Parathyroid adenoma (tissue), 2 donors: ENCODE measurements around the gene BTRC.

Source experiments
- H2AFZ ChIP-seq: fragments of 300-600 bp; sonication (generic); one replicate; pipeline ENCODE4 v1.7.0; 2017; ENCODE audit warnings: antibody characterized with exemption, mild to moderate bottlenecking
- H3K27ac ChIP-seq: fragments of 300-600 bp; sonication (generic); one replicate; pipeline ENCODE4 v1.7.0; 2017
- H3K27me3 ChIP-seq: fragments of 300-600 bp; sonication (generic); one replicate; pipeline ENCODE4 v1.7.0; 2017; ENCODE audit warnings: low read length; ENCODE audit not compliant: control insufficient read depth, insufficient read depth
- H3K36me3 ChIP-seq: fragments of 300-600 bp; sonication (generic); one replicate; pipeline ENCODE4 v1.7.0; 2017; ENCODE audit warnings: low read length; ENCODE audit not compliant: control insufficient read depth, insufficient read depth
- H3K4me1 ChIP-seq: fragments of 300-600 bp; sonication (generic); one replicate; pipeline ENCODE4 v1.7.0; 2017; ENCODE audit warnings: control low read depth
- H3K4me2 ChIP-seq: fragments of 300-600 bp; sonication (generic); one replicate; pipeline ENCODE4 v1.7.0; 2017; ENCODE audit warnings: low read length
- H3K4me3 ChIP-seq: fragments of 300-600 bp; sonication (generic); one replicate; pipeline ENCODE4 v1.7.0; 2017; ENCODE audit warnings: low read depth, low read length
- H3K79me2 ChIP-seq: fragments of 300-600 bp; sonication (generic); one replicate; pipeline ENCODE4 v1.7.0; 2017; ENCODE audit warnings: control low read depth
- H3K9ac ChIP-seq: fragments of 300-600 bp; sonication (generic); one replicate; pipeline ENCODE4 v1.7.0; 2017; ENCODE audit warnings: mild to moderate bottlenecking
- H3K9me3 ChIP-seq: fragments of 300-600 bp; sonication (generic); one replicate; pipeline ENCODE4 v1.7.0; 2017; ENCODE audit warnings: low read length; ENCODE audit not compliant: control insufficient read depth
- TF ChIP-seq, protein P1 (sequence below): fragments of 300-600 bp; sonication (generic); IDR thresholded peaks from one replicate; pipeline ENCODE4 v1.7.0; 2017; ENCODE audit warnings: antibody characterized with exemption, mild to moderate bottlenecking
- donor health status: primary hyperparathyroidism.

Gene BTRC

DNA sequence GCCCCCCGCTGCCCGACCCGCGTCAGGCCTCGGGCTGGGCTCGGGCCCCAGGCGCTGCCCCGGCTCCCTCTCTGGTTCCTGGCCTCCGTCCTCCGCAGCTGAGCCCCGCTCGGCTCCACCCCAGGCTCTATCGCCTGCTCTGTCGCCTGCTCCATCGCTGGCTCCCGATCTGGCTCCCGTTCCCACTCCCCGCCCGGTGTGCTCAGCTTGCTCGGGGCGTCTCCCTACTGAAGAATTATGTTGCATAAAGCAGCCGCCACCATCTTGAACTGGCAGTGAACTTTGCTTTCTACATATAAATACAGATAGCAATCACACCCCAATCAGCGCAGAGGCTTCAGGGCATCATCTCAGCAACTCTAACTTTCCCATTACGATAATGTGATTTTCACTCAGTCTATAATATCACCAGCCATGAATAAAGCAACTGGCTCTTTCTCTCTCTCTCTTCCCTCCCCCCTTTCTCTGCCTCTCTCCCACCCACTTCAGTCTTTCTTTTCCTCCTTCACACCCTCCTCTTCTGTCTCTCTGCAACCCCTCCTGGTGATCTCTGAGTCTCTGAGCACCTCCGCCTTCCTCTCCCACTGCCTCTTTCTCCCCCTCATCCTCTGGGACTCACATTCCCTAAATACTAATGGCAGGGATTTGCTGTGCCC is 43.3 kb upstream of the BTRC start:
- H2AFZ ChIP-seq, result peak overlapping the region; percentile 91
- no peaks in the 10 kb centered on the region for H3K27me3 ChIP-seq
- TF ChIP-seq, protein P1, sequence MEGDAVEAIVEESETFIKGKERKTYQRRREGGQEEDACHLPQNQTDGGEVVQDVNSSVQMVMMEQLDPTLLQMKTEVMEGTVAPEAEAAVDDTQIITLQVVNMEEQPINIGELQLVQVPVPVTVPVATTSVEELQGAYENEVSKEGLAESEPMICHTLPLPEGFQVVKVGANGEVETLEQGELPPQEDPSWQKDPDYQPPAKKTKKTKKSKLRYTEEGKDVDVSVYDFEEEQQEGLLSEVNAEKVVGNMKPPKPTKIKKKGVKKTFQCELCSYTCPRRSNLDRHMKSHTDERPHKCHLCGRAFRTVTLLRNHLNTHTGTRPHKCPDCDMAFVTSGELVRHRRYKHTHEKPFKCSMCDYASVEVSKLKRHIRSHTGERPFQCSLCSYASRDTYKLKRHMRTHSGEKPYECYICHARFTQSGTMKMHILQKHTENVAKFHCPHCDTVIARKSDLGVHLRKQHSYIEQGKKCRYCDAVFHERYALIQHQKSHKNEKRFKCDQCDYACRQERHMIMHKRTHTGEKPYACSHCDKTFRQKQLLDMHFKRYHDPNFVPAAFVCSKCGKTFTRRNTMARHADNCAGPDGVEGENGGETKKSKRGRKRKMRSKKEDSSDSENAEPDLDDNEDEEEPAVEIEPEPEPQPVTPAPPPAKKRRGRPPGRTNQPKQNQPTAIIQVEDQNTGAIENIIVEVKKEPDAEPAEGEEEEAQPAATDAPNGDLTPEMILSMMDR, result no peak
- no peaks in the 10 kb centered on the region for H3K79me2 ChIP-seq
- H3K27ac ChIP-seq, result no peak overlapping the region
- H3K4me3 ChIP-seq, result no peak overlapping the region
- no peaks in the 10 kb centered on the region for H3K9me3 ChIP-seq
- H3K36me3 ChIP-seq, result no peaks in the 10 kb centered on the region
- H3K4me1 ChIP-seq, result no peaks in the 10 kb centered on the region
- H3K4me2 ChIP-seq, result peak overlapping the region; percentile 58
- no peak overlapping the region for H3K9ac ChIP-seq

DNA sequence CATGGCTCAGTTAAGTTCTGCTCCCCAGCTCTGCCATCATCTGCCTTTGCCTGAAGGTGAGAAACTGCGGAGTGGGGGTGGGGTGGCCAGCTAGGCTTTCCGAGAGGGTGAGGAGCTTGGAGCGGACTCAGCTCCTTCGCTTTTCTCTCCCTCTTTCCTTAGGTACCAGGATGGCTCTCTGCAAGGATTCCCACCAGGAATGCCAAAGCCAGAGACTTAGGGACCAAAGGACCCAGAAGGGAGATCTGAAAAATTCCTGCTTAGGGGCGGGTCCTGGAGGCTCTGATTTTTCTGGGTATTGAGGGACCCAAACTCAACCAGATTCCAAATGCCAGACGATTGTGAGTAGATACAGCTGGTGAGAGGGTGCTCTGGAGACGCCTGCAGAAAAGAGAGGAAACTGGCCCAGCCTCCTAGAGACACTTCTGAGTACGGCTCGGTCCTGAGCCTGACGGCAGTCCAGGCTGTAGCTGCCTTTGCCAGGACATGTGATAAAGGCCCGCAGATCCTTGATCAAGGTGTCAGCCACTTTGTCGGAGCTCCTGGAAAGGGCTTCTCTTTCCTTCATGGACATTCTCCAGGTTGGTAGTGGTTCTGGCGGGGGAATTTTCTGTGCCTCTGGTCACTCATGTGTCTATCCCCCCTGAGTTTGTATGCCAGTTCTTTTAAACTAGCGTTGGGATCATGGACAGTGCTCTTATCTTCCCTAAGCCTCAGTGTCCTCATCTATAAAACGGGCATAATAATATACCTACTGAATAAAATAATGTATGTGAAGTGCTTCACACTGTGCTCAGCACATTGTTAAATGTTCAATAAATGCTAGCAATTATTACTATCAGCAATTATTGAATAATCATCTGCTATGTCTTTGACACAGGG is 42.5 kb upstream of the BTRC start:
- H3K27ac ChIP-seq, result no peak overlapping the region
- no peaks in the 10 kb centered on the region for H3K9me3 ChIP-seq
- TF ChIP-seq, protein P1, result no peak
- peak overlapping the region; percentile 40 for H3K4me3 ChIP-seq
- no peaks in the 10 kb centered on the region for H3K4me1 ChIP-seq
- no peaks in the 10 kb centered on the region for H3K36me3 ChIP-seq
- peak overlapping the region; percentile 58 for H3K4me2 ChIP-seq
- no peak overlapping the region for H3K9ac ChIP-seq
- no peaks in the 10 kb centered on the region for H3K79me2 ChIP-seq
- no peaks in the 10 kb centered on the region for H3K27me3 ChIP-seq
- H2AFZ ChIP-seq, result peak overlapping the region; percentile 91

DNA sequence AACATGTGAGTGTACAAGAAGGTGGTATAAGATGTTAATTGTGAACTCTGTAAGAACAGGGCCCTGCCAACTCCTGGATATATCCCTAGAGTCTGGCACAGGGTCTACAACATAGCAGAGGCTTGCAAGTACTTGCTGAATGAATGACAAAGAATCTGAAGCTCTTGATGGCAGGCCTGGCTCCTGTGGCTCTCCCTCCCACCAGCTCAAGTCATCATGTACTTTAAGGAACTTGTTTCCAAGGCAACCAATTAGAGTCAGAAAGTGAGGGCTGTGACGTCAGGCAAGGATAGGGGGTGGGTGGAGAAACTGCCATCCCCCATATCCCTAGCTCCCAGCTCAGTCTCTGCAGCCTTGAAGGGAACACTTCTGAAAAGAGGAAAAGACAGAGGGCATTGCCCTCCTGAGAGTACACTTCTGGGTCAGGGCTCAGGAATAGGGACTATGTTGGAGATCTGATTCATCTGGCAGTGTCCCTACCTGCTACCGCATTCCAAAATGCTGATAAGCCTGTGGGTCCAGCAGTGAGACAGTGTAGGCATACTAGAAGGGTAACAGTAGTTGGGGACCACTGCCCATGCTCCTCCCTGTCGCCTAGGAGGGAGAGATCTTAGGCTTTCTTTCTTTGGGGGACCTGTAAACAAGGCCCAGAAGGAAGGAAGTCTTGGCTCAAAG is 34.6 kb upstream of the BTRC start:
- TF ChIP-seq, protein P1, result no peak
- no peaks in the 10 kb centered on the region for H3K27me3 ChIP-seq
- no peaks in the 10 kb centered on the region for H3K79me2 ChIP-seq
- no peak overlapping the region for H3K9ac ChIP-seq
- no peak overlapping the region for H3K4me3 ChIP-seq
- no peaks in the 10 kb centered on the region for H3K36me3 ChIP-seq
- no peak overlapping the region for H3K4me2 ChIP-seq
- no peaks in the 10 kb centered on the region for H3K9me3 ChIP-seq
- no peaks in the 10 kb centered on the region for H3K4me1 ChIP-seq
- H3K27ac ChIP-seq, result no peak overlapping the region
- no peak overlapping the region for H2AFZ ChIP-seq

DNA sequence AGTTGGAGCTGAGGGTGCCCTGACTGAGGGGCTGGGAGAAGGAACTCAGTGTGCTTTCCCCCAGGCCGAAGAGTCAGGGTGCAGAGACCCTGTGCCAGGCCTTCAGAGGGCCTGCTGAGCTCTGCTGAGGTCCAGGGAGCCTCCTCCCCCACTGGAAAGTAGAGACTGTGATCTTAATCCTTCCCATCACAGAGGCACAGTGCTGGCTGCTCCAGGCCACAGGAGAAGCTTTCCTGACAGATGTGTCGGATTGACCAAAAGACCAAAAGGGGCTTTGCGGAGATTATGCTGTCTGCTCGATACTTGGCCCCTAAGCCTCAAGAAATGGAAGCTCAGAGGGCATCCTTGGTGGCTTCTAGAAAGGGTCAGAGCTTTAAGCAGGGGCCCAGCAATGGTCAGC is 32.9 kb upstream of the BTRC start:
- no peak overlapping the region for H3K4me2 ChIP-seq
- no peak overlapping the region for H3K9ac ChIP-seq

More for the DNA sequence above, 32.9 kb upstream of the BTRC start:
- Histone ChIP-seq H3K27ac (no peak overlapping the region), H3K79me2 (no peaks in the 10 kb centered on the region), H3K27me3 (no peaks in the 10 kb centered on the region), H3K4me1 (no peaks in the 10 kb centered on the region), H3K9me3 (no peaks in the 10 kb centered on the region), H3K4me3 (no peak overlapping the region), H2AFZ (no peak overlapping the region), H3K36me3 (no peaks in the 10 kb centered on the region)
- TF ChIP-seq, protein P1, result no peak
